HG03045 (cell line): ENCODE measurements around the gene GRAMD1A.
"Not testable (repeated sequence)": the region's sequence is repeated elsewhere in the genome, so short reads cannot be mapped to it uniquely, and the experiment has no call there.

Experiments
- ATAC-seq: cut with Tn5 transposase; IDR thresholded peaks from one replicate; pipeline ENCODE4 v1.9.1; 2021; ENCODE audit warnings: mild to moderate bottlenecking, moderate library complexity; ENCODE audit not compliant: unreplicated experiment

GRAMD1A gene

DNA sequence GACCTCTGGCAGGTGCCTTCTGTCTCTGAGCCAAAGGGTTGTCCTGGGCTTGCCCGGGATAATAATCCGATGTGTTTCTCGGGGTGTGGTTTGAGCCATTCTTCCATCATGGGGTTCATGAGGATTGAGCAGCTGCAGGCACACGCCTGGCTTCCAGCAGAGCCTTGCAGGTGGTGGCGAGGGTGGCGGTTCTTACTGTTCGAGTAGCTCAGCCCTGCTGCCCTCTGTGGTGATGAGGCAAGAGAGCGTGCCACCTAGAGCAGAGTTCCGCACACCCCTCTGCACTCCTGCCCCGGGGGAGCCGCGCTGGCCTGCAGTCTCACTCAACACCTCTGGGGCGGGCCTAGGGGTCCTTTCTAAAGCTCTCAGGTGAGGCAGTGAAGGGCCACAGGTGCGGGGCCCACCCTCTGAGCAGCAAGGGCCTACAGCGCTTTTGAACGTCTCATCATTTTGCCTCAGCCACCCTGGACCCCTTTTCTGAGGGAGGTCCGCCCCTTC is 33.9 kb downstream of the GRAMD1A start:
- ATAC-seq = no peak

DNA sequence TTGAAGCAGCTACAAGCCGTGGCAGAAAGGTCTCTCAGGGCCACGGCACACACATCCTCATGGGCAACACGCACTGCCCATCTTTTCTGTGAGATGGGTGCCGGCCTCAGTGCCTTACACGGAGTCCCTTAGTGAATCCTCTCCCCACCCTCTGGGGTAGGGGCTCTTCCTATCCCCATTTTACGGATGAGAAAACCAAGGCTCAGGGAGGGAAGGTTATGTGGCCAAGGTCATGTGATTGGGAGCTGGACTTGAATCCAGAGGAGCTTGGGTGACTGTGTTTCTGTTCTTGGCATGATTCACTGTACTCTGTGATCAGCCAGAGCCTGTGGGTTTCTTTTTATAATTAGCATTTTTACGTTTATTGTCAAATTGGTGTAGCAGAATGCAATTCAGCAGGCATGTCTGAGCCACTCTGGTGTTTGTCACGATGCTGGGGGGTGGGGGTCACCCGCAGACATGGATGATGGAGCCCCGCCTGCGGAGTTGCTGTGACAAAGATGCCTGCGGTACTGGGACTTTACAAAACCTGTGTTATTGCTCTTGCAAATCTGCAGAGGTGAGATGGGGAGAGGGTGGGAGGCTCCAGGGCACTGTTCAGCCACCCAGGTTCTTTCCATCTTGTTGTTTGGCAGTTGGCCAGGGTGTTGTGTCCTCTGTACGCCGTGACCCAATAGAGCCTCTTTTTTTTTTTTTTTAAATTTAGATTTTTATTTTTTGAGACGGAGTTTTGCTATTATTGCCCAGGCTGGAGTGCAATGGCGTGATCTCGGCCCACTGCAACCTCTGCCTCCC is 34.7 kb downstream of the GRAMD1A start:
- no peak for ATAC-seq

DNA sequence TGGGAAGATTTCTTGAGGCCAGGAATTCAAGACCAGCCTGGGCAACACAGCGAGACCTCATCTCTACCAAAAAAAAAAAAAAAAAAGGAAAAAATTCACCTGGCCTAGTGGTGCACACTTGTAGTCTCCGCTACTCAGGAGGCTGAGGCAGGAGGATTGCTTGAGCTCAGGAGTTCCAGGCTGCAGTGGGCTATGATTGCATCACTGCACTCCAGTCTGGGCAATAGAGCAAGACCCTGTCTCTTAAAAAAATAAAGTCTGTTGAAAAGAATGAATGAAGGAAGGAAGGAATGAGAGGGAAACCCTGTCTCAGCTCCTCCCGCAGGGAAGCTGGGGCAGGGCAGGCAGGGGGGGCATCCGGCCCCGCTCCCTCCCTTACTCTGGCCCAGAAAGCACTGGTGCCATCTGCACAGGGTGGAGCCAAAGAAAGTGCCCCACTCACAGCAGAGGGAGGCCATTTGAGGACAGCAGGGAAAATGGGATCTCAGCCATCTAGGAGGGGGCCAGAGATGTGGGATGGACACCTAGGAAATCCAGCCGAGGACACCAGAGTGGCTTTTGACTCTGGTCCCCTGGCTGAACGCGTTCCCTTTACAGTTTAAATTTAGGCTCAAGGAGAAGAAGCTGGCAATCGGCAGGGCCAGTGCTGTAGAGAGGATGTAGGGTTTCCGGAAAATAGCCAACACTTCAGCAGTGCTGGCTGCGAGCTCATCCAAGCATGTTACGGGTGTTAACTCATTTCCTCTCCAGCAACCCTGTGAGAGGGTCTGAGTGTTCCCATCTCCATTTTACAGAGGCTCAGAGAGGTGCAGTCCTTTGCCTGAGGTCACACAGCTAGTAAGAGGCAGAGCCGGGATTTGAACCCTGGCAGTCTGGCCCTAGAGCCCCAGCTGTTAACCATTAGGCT is 37.8 kb downstream of the GRAMD1A start:
- no peak for ATAC-seq

DNA sequence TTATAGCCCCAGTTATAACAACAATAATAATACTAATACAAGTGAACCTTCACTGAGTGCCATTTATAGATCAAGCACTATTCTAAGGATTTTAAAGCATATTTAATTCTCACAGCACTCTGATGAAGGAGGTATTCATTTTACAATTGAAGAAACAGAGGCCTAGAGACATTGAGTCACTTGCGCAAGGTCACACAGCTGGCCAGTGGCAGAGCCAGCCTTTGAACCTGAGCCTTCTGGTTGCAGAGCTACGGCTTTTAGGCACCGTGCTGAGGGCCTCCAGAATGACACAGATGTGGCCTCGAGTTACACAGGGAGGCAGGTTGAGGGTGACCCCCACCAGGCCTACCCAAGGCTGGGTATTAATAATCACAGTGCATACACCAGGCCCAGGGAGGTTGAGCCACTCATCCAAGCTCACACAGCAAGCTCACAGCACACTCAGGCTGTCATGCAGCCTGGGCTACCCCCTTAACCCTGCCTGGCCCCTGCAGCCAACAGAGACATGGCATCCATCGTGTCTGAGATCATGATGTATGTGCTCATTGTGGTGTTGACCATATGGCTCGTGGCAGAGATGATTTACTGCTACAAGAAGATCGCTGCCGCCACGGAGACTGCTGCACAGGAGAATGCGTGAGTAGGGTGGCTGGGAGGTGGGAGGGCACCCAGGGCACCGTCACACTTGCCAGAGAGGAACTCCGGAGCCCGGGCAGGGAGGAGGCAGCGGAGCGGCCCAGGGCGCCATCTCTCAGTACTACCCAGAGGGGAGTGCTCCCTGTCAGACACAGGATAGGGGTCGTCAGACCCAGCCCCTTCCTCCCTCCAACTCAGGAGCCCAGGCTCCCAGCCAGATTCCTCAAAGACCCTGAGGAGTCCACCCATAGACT is 38.7 kb downstream of the GRAMD1A start:
- ATAC-seq = no peak

DNA sequence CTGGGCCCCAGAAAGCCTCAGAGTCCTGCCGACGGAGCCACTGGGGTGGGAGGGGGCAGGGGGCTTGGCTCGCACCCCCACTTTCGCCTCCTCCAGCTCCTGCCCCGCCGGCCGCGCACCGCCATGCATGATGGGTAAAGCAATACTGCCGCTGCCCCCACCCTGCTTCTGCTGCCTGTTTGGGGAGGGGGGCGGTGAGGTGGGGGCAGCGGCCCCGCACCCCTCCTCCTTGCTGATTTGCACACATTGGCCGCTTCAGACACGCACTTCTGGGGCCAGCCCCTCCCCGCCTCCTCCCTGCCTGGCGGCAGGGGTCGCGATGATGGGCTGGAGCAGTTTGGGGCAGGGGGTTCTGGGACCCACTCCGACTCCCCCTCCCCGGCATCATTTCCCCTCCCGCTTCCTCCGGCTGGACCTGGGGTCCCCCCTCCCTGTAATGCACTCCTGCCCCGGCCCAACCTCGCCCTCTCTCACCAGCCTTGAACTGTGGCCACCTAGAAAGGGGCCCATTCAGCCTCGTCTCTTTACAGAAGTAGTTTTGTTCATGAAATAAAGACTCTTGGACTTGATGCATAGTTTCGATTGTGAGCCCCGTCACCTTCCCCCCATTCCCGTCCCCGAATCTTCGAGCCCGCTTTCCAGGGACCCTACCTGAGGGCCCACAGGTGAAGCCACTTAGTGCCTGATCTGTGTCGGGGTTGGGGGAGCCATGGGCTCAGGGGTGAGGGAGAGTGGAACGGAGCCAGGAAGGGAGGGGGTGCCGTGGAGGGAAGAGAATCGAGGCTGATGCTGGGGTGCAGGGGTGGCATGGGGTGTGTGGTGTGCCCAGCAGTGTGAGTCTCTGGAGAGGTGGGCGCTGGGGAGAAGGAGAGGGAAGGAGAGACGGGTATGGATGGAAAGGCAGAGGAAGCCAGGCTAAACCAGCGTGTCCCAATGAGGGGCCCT is 40.0 kb downstream of the GRAMD1A start:
- ATAC-seq = no peak

DNA sequence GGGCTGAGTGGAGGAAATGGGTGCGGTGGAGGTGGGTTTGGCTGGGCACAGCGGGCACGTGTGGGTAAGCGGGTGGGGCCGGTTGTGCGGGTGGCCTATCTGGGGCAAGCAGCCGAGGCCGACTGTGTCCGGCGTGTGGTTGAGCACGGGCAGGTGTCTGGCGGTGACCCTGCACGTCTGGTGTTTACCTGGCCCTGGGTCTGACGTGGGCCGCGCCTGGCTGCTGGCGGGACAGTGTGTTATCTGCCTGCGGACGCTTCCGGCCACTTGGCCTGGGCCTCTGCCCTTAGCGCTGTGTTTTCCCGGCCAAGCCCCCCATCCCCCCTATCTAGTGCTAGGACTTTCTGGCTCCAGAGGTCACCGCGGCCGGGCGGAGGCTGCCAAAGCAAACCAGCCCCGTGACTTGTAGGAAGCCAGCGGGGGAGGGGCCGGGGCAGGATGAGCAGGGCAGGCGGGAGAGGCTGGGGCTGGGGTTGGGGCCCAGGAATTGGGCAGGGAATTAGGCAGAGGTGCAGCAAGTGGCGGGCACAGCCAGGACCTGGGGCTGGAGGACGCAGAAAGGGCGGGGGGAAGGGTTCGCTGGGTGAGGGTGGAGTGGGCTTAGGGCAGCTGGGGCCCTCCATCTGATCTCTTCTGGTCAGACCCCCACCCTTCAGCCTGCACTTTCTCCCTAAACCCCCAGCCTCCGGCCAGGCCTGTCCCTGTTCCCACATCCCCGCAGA is 40.9 kb downstream of the GRAMD1A start:
- no peak for ATAC-seq

DNA sequence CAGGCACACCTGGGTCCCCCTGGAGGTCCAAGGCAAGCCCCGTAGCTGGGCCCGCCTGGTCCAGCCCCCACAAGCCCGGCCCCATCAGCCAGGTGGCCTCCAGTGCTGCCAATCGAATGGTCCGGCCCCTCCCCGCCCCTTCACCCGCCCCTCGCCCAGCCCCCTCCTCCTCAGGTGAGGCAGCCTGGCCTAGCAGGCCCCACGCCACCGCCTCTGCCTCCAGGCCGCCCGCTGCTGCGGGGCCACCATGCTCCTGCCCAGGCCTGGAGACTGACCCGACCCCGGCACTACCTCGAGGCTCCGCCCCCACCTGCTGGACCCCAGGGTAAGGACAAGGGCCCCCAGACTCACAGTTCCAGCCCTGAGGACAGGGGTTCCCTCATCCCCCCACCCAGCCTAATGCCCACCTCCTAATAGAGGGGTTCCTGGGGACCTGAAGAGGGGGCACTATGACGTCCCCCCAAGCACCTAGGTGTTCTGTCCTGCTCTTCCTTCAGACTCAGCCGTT is 41.5 kb downstream of the GRAMD1A start, which contains the start of gene HPN:
Gene HPN, plus strand, starts transcription at position 174 of the 508 bp plus-strand sequence. CDS start 786 bp downstream, outside the sequence.
- ATAC-seq = no peak

DNA sequence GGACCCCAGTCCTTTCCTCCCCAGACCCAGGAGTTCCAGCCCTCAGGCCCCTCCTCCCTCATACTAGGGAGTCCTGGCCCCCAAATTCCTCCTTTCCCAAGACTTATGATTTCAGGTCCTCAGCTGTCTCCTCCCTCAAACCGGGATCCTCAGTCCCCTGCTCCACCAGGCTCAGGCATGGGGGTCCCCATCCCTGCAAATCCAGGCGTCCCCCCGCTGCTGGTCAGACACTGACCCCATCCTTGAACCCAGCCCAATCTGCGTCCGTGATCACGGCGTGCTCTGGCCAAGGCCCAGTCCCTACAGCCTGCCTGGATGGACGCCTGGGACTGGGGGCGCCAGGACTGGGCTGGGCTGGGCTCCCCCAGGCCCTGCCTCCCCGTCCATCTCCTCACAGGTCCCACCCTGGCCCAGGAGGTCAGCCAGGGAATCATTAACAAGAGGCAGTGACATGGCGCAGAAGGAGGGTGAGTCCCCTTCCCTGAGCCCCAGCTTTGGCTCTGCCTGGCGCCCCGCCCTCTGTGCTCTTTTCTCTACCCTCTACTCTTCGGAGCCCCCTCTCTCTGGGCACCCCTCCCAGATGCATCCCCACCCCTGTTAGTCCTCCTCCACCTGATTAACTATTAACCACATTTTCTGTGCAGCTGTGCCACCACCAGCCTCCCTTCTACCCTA is 42.1 kb downstream of the GRAMD1A start:
- no peak for ATAC-seq

DNA sequence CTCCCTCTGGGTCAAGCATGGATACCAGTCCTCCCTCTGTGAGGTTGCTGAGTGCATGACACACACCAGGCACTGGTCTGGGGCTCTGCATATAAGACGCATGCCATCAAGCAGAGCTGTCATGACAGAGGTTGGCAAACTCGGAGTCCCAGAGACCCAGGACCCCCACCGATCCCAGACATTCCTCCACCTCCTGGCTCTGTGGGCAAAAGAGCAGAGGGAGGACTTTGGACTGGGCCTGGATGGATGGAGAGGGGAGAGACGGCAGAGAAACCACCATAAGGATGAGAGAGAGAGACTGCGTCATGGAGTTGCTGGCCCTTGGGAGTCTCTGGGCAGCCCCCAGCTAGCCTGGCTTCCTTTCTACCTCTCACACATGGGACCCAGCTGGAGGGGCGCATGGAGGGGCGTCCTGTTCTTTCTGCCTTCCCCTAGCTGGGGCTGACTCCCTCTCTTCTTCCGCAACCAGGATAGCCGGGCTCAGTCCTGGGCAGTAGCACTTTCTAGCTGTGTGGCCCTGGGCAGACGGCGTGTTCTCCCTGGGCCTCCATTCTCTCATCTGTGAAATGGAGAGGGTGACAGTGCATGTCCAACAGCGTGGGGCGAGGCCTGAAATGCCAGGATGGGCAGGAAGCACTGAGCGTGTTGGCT is 43.0 kb downstream of the GRAMD1A start:
- no peak for ATAC-seq

DNA sequence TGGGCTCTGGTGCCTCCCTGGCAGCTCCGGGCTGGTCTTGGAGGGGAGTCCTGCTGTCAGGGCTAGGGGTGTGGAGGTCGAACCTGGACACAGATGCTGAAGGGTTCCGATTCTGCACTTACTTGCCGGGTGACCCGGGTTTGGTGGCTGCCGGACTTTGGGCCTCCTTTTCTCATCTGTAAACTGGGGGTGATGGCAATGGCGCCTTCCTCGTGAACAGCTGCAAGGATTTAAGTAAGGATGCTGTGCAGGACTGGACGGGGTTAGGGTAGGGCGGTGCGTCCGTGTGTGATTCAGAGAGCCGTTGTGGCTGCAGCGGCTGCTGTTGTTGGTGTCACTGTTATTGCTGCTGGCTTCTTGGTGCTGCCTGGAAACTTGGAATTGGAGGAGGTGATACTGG is 43.8 kb downstream of the GRAMD1A start:
- no peak for ATAC-seq

DNA sequence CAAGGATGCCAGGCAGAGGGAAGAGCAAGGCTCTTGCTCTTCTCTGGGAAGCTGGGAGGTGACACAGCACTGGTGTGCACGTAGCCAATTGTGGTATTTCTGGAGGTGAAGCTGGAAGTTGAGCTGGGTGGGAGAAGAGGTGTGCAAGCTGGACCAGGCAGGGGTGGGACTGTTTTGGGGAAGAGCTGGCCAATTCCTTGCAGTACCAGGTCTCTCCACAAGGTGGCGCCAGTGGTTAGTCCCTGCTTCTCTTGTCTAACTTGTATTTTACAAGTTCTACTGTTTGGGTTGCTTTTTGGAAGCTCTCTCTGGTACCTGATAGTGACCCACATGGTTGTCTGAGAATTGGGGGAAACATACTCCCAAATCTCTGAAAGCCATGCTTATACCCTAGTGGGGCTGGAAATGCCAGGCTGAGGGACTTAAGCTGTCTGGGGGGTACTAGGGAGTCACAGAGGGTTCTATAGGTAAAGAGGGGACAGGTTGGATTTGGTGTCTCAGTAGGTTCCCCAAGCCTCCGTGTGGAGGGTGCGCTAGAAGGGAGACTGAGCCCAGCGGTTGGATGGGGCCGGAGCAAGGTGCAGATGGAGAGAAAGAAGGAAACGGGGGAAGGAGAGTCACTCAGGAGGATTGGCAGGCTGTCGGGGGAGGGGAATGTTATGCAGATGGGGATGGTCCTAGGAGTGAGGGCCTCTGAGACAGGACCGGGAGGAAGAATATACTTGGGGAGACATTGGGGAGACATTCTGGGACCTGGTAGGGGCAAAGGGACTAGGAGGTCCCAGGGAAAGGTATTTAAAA is 44.4 kb downstream of the GRAMD1A start:
- ATAC-seq = no peak

DNA sequence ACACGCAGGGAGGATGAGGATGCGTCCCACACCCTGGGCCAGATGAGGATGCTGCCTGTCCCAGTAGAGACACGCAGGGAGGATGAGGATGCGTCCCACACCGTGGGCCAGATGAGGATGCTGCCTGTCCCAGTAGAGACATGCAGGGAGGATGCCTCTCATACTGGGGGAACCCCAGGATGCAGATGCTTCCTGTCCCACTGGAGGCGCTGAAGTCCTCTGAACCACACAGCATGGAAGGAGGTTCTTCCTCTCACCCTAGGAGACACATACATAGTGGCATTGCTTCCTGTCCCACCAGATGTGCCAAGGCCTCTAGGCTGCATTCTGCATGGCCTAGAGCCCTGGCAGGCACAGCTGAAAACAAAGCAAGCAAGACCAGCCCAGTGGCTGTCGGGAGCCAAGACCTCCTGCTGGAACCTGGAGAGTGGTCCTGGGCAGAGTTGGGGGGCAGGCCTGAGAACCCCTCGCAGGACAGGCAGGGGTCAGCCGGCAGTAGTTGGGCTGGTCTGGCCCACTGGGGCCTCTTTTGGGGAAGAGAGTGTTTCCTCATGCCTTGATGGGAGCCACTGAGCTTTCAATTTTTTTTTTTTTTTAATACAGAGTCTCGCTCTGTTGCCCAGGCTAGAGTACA is 45.7 kb downstream of the GRAMD1A start:
- ATAC-seq = no peak

DNA sequence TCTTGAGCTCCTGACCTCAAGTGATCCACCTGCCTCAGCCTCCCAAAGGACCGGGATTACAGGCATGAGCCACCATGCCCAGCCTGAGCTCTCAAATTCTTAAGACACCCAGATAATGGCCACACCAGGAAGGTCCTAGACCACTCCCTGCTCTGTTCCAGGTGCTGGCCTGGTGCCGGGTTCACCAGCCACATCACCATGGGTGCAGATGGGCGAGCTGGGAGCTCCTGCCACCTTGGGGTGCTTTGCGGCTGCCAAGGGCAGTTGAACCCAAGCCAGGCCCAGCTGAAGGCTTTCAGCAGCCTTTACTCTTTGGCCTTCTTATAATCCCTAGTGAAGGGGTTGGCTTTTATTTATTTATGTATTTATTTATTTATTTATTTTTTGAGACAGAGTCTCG is 46.3 kb downstream of the GRAMD1A start:
- no peak for ATAC-seq

DNA sequence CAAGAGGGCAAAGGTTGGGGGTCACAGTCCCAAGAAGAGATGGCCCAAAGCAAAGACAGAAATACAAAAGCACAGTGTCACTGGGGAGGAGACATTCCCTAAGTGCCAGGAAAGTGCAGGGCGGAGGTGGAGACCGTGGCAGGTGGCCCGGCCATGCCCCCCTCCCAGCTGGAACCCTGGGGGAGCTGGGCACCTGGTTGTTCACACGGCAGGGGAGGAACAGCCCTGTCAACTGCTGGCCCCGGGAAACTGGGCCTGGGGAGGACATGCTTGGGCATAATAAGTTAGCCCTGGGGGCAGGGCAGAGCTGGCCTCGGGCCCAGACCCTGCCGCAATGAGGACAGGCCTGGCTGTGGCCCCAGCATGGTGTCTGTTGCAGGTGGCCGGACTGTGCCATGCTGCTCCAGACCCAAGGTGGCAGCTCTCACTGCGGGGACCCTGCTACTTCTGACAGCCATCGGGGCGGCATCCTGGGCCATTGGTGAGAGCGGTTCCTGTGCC is 48.8 kb downstream of the GRAMD1A start:
- no peak for ATAC-seq

DNA sequence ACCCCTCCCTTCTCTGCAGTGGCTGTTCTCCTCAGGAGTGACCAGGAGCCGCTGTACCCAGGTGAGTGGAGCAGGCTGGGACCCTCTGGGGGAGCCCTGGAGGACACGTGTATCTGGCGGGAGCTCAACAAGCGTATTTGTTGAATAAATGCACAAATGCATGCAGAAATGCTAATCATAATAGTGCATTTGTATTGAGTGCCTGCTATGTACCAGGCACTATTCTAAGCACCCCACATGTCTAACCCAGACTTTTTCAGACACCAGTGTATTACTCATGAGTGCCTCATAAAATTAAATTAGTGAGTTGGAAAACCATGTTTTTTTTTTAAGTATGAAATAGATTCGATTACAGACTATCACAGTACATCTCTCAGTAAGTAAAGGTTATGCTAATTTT is 49.3 kb downstream of the GRAMD1A start:
- no peak for ATAC-seq

DNA sequence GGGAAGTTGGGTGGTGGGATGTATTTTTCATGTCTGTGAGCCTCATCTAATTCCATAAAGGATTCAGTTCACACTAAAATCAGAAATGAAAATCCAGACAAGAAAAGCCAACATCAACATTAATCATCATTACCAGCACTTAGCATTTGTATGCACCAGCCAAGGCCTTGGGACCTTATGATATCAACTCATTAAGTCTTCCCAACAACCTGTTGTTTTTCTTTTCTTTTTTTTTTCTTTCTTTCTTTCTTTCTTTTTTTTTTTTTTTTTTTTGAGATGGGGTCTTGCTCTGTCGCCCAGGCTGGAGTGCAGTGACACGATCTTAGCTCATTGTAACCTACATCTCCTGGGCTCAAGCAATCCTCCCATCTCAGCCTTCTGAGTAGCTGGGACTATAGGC is 50.5 kb downstream of the GRAMD1A start:
- not testable (repeated sequence) for ATAC-seq
